Activated B cell treated with CpG ODN at 0.5 μM for 24 hours (primary cell): ENCODE results near the gene CCDC83. TPM values are rescaled to one million over a fixed set of nuclear protein-coding genes. Genes with fewer than 3 reads are reported as not detected.

Experiments used
- ATAC-seq: fragments of 200-7000 bp; cut with Tn5 transposase; one replicate; pipeline ENCODE4 v1.10.0; 2021; ENCODE audit warnings: low read depth, mild to moderate bottlenecking, moderate library complexity
- CTCF ChIA-PET: fragments of 350-600 bp; sonication (Branson Sonifier 250); formaldehyde crosslinking; loops from one replicate; lab custom pipeline; 2021; ENCODE audit warnings: antibody characterized with exemption; lab: Charles Lee
- POLR2A ChIA-PET: fragments of 350-600 bp; sonication (Branson Sonifier 250); formaldehyde crosslinking; loops from one replicate; lab custom pipeline; 2021; ENCODE audit warnings: antibody characterized with exemption; lab: Charles Lee
- DNase-seq: peaks from one replicate; pipeline ENCODE4 v3.0.0; 2022
- H3K27ac Mint-ChIP-seq: one replicate; pipeline ENCODE4 v1.8.0; 2020; ENCODE audit warnings: mixed read lengths
- H3K27me3 Mint-ChIP-seq: one replicate; pipeline ENCODE4 v1.8.0; 2021; ENCODE audit warnings: mixed read lengths
- H3K36me3 Mint-ChIP-seq: one replicate; pipeline ENCODE4 v1.8.0; 2021; ENCODE audit warnings: low read depth, mixed read lengths
- H3K4me1 Mint-ChIP-seq: one replicate; pipeline ENCODE4 v1.8.0; 2021; ENCODE audit warnings: mixed read lengths
- H3K4me3 Mint-ChIP-seq: one replicate; pipeline ENCODE4 v1.8.0; 2020; ENCODE audit warnings: mild to moderate bottlenecking, mixed read lengths
- H3K9me3 Mint-ChIP-seq: one replicate; pipeline ENCODE4 v1.8.0; 2020; ENCODE audit warnings: mixed read lengths
- intact Hi-C: fragments of 100-400 bp; cut with micrococcal nuclease; formaldehyde crosslinking; loops from one replicate; pipeline ENCODE4 v1.15.1; 2024
- total RNA-seq: library from RNA; stranded (reverse); gene quantifications from 2 replicates; pipeline ENCODE4 v1.2.3, GENCODE V29; 2022
- TF ChIP-seq, protein P1 (sequence below): fragments of 200-600 bp; IDR thresholded peaks from one replicate; pipeline ENCODE4 v1.8.0; 2022; ENCODE audit warnings: antibody characterized with exemption, mild to moderate bottlenecking

CCDC83 gene
- total RNA-seq, 1 donor from 2014 or later = not detected

GRCh38 chr11:85937835-85938234 is 82.7 kb downstream of the CCDC83 start:
- ATAC-seq (no peak), DNase-seq (no peak)
- TF ChIP-seq, protein P1, sequence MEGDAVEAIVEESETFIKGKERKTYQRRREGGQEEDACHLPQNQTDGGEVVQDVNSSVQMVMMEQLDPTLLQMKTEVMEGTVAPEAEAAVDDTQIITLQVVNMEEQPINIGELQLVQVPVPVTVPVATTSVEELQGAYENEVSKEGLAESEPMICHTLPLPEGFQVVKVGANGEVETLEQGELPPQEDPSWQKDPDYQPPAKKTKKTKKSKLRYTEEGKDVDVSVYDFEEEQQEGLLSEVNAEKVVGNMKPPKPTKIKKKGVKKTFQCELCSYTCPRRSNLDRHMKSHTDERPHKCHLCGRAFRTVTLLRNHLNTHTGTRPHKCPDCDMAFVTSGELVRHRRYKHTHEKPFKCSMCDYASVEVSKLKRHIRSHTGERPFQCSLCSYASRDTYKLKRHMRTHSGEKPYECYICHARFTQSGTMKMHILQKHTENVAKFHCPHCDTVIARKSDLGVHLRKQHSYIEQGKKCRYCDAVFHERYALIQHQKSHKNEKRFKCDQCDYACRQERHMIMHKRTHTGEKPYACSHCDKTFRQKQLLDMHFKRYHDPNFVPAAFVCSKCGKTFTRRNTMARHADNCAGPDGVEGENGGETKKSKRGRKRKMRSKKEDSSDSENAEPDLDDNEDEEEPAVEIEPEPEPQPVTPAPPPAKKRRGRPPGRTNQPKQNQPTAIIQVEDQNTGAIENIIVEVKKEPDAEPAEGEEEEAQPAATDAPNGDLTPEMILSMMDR = no peak
- H3K36me3 Mint-ChIP-seq = no peaks in the 10 kb centered on the region
- H3K4me1 Mint-ChIP-seq = no peaks in the 10 kb centered on the region
- no peak overlapping the region for H3K27ac Mint-ChIP-seq
- H3K27me3 Mint-ChIP-seq = no peaks in the 10 kb centered on the region
- CTCF ChIA-PET = no interaction called here
- H3K4me3 Mint-ChIP-seq = no peak overlapping the region
- POLR2A ChIA-PET = no interaction called here
- intact Hi-C loops = no loop called here
- no peaks in the 10 kb centered on the region for H3K9me3 Mint-ChIP-seq

GRCh38 chr11:85939099-85940015 is 84.2 kb downstream of the CCDC83 start:
- ATAC-seq = no peak
- no peaks in the 10 kb centered on the region for H3K9me3 Mint-ChIP-seq
- no peaks in the 10 kb centered on the region for H3K4me1 Mint-ChIP-seq
- intact Hi-C loops = loop anchor here (5.0 kb wide), 2 partner anchors 668 to 878 kb away; no protein-coding TSS in a partner anchor
- H3K36me3 Mint-ChIP-seq = no peaks in the 10 kb centered on the region
- ChIA-PET CTCF (no interaction called here), POLR2A (no interaction called here)
- no peaks in the 10 kb centered on the region for H3K27me3 Mint-ChIP-seq
- DNase-seq = no peak
- H3K4me3 Mint-ChIP-seq = no peak overlapping the region
- no peak overlapping the region for H3K27ac Mint-ChIP-seq
- TF ChIP-seq, protein P1 = no peak

GRCh38 chr11:85941380-85941973 is 86.3 kb downstream of the CCDC83 start:
- no peaks in the 10 kb centered on the region for H3K36me3 Mint-ChIP-seq
- H3K4me3 Mint-ChIP-seq = no peak overlapping the region
- CTCF ChIA-PET = no interaction called here
- TF ChIP-seq, protein P1 = no peak
- no peak overlapping the region for H3K27ac Mint-ChIP-seq
- H3K4me1 Mint-ChIP-seq = no peaks in the 10 kb centered on the region
- no peak for DNase-seq
- H3K27me3 Mint-ChIP-seq = no peaks in the 10 kb centered on the region
- POLR2A ChIA-PET = no interaction called here
- ATAC-seq = no peak
- intact Hi-C loops = loop anchor here (1.0 to 5.0 kb wide), 3 partner anchors 350 to 876 kb away; no protein-coding TSS in a partner anchor
- peaks cover 14% of the 10 kb centered on the region for H3K9me3 Mint-ChIP-seq

DNA sequence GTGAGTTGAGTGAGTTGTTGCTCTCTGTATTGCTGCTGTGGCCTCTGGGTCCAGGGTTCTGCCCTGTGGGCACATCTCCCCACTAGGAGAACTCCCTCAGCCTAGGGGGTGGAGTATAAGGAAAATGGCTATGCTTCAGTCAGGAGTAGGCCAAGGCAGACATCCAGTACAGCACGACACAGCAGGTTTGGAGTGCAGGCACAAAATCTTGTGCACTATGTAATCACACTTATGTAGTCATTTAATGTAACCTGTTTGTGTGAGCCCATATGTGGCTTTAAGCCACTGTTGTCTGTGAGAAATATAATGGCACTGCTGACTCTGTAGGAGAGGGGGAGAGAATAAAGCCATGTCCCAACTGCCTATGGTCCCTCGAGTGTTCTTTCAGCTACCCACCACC is 90.1 kb downstream of the CCDC83 start:
- Mint-ChIP-seq H3K4me3 (no peak overlapping the region), H3K9me3 (peaks cover 14% of the 10 kb centered on the region), H3K27ac (no peak overlapping the region), H3K4me1 (no peaks in the 10 kb centered on the region), H3K36me3 (no peaks in the 10 kb centered on the region), H3K27me3 (no peaks in the 10 kb centered on the region)
- intact Hi-C loops = no loop called here
- ATAC-seq (no peak), DNase-seq (no peak)
- POLR2A ChIA-PET = no interaction called here
- TF ChIP-seq, protein P1 = no peak
- CTCF ChIA-PET = no interaction called here

DNA sequence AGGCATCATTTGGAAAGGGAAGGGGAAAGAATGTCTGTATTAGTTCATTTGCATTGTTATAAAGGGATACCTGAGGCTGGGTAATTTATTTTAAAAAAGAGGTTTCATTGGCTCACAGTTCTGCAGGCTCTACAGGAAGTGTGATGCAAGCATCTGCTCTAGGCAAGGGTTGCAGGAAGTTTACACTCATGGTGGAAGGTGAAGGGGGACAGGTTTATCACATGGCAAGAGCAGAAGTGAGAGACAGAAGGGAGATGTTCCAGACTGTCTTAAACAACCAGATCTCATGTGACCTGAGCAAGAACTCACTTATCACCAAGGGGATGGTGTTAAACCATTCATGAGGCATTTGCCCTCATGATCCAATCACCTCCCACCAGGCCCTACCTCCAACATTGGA is 90.6 kb downstream of the CCDC83 start:
- no peak for DNase-seq
- intact Hi-C loops = no loop called here
- Mint-ChIP-seq H3K36me3 (no peaks in the 10 kb centered on the region), H3K27me3 (no peaks in the 10 kb centered on the region), H3K4me3 (no peak overlapping the region), H3K9me3 (peaks cover 14% of the 10 kb centered on the region), H3K27ac (no peak overlapping the region), H3K4me1 (no peaks in the 10 kb centered on the region)
- ATAC-seq = no peak
- ChIA-PET POLR2A (no interaction called here), CTCF (no interaction called here)
- TF ChIP-seq, protein P1 = no peak
